ENCODE results near the gene TRPV4. TPM values are rescaled to one million over a fixed set of nuclear protein-coding genes. Genes with fewer than 3 reads are reported as not detected.
A peak's percentile ranks its signal among the peaks of the same experiment; 100 is the strongest.

TRPV4 gene
- total and polyA plus RNA-seq, 9 of the 15 experiments (the other 6 are each of a cell fraction or from before 2014, with no cell fraction given), result 0.13 TPM; not detected in 8

GRCh38 chr12:109737126-109737525 is 96.1 kb downstream of the TRPV4 start (continued):
- TF ChIP-seq E2F4 (CRISPR knock-in tag; IDR thresholded peaks at IDR 0.05; ENCODE audit: low read depth), result no peak
- no peak for TF ChIP-seq TEAD2 (tag; IDR thresholded peaks at IDR 0.05)

GRCh38 chr12:109736552-109737108 is 96.6 kb downstream of the TRPV4 start:
- no peak overlapping the region for H3K27ac ChIP-seq (ENCODE audit: extremely low read depth, low read depth, low read length)
- no peaks in the 10 kb centered on the region for H3K9me3 ChIP-seq (replicated peaks; ENCODE audit: control insufficient read depth, insufficient read depth, low read depth, low read length)
- ChIA-PET POLR2A (no interaction called here), CTCF (ENCODE audit: low intra/inter-chr PET ratio) (no interaction called here)
- H4K20me1 ChIP-seq (replicated peaks; ENCODE audit: control insufficient read depth, insufficient read depth, low read length), result peaks cover 18% of the 10 kb centered on the region
- intact Hi-C loops (cut with micrococcal nuclease), result no loop called here
- FAIRE-seq (peak; percentile 72), DNase-seq (ENCODE audit: extremely low read depth in 1 of 4, low spot score in 3 of 4) (peak; percentile 66 to 84 (median 76)), ATAC-seq (peak; percentile 92)
- H3K4me1 ChIP-seq (replicated peaks in 1 of 2; ENCODE audit: control insufficient read depth in 2 of 2, insufficient read depth in 2 of 2, low read length in 2 of 2), result peaks cover 7 to 9% of the 10 kb centered on the region in 2 experiments; a peak in 3 of 5 replicates
- in situ Hi-C loops (cut with MboI), result no loop called here
- no peak overlapping the region for H3K4me3 ChIP-seq
- no peak overlapping the region for H3K9ac ChIP-seq (ENCODE audit: insufficient read depth in 1 of 2, low read depth in 2 of 2, low read length in 2 of 2)
- H3K79me2 ChIP-seq (ENCODE audit: control insufficient read depth, insufficient read depth, low read length), result no peaks in the 10 kb centered on the region
- no peaks in the 10 kb centered on the region for H3K9me1 ChIP-seq (ENCODE audit: control insufficient read depth, insufficient read depth, low read length)
- H3K27me3 ChIP-seq (ENCODE audit: control insufficient read depth in 2 of 2, insufficient read depth in 2 of 2, low read length in 2 of 2), result peaks cover 13 to 51% of the 10 kb centered on the region in 2 experiments; a peak in 4 of 5 replicates
- H3K4me2 ChIP-seq (ENCODE audit: insufficient read depth, low read length), result no peak overlapping the region
- H2AFZ ChIP-seq (ENCODE audit: low read depth, low read length), result no peak overlapping the region
- 5% methylated on average over 12 of the region's 12 CpGs for WGBS (ENCODE audit: insufficient coverage, low coverage, missing lambda C conversion rate)
- H3K36me3 ChIP-seq (ENCODE audit: control insufficient read depth, insufficient read depth, low read length), result no peaks in the 10 kb centered on the region
- no TSS peak for BruUV-seq (replicated peaks)
- TF ChIP-seq ZNF263 (CRISPR knock-in tag; IDR thresholded peaks at IDR 0.05; ENCODE audit: borderline replicate concordance) (0 out of 2 replicates have a peak, but pooled peaks have one; percentile 32), ESRRA (IDR thresholded peaks at IDR 0.05; ENCODE audit: borderline replicate concordance, low read depth) (no peak), NRF1 (conservative IDR thresholded peaks at IDR 0.05 in 1 of 2, IDR thresholded peaks at IDR 0.05 in 1 of 2) (peak; percentile 43 to 46; a peak in 3 of 4 replicates), MIER1 (IDR thresholded peaks at IDR 0.05; ENCODE audit: low read depth) (peak; percentile 95), CSDE1 (IDR thresholded peaks at IDR 0.05) (peak in 1 of 2 experiments; percentile 46; a peak in 1 of 4 replicates), MAFG (tag; conservative IDR thresholded peaks at IDR 0.05) (0 out of 2 replicates have a peak, but pooled peaks have one; percentile 4), ZSCAN29 (IDR thresholded peaks at IDR 0.05) (no peak), ZNF766 (CRISPR knock-in tag; conservative IDR thresholded peaks at IDR 0.05) (0 out of 2 replicates have a peak, but pooled peaks have one; percentile 24), HDAC2 (IDR thresholded peaks at IDR 0.05) (peak; percentile 52; the same call in 1 of the 2 replicates), ETS1 (conservative IDR thresholded peaks at IDR 0.05; ENCODE audit: control insufficient read depth, low read depth, low read length) (peak; percentile 68; the same call in 1 of the 2 replicates), POLR2B (IDR thresholded peaks at IDR 0.05; ENCODE audit: low read depth, partially characterized antibody) (no peak), HBP1 (CRISPR knock-in tag; IDR thresholded peaks at IDR 0.05) (no peak), CREM (IDR thresholded peaks at IDR 0.05; ENCODE audit: low read depth) (peak; percentile 86), SIN3A (IDR thresholded peaks at IDR 0.05; ENCODE audit: borderline replicate concordance in 2 of 2, control insufficient read depth in 1 of 2, low read depth in 2 of 2, low read length in 2 of 2) (peak in 1 of 2 experiments; percentile 86; a peak in 1 of 4 replicates)
